Stimulated activated CD8-positive, alpha-beta memory T cell treated with anti-CD3 and anti-CD28 coated beads, Interleukin-15, amount 100 ng/mL, for 24 hours (primary cell): ENCODE results near the gene SNX30.

Experiments used
- DNase-seq: peaks from one replicate; pipeline ENCODE4 v3.0.0-alpha.2; 2020; ENCODE audit warnings: low read depth

SNX30 gene

DNA sequence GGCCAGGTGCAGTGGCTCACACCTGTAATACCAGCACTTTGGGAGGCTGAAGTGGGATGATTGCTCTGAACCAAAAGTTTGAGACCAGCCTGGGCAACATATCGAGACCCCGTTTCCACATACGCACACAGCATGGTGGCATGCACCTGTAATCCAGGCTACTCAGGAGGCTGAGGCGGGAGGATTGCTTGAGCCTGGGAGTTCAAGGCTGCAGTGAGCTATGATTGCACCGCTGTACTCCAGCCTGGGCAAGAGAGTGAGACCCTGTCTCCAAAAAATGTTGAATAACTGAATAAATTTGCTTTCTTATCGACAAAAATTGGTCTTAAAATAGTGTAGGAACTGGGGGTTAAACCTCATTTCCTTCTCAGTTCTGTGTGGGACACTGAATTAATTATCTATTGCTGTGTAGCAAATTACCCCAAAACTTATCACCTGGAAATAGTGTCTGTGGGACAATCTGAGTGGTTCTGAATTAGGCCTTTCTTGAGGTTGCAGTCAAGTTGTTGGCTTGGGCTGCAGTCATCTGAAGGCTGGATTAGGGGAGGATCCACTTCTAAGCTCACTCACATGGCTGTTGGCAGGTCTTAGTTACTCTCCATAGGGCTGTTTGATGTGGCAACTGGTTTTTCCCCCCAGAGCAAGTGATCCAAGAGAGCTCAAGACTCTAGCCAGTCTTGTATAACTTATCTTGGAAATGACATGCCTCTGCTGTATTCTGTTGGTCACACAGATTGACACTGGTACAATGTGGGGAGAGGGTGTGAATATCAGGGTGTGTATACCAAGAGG, 2.0 kb downstream of the SNX30 start:
- no peak for DNase-seq

DNA sequence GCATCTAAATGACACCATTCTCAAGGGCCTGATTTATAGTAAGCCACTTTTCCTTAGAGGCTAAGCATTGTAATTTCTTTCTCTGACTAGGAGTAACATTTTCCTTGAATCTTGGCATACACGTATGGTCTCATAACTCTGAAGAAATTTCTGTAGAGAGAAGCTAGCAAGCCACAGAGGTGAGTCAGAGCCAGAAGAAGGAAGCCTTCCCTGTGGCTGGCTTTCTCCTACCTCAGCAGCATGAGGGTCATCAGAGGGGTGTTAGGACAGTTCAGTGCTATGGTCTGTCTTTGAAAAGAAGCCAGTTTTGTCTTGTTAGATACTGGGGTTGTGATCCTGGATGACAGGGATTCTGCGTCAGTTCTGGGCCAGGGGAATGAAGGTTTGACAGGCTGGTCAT, 3.2 kb downstream of the SNX30 start:
- no peak for DNase-seq

DNA sequence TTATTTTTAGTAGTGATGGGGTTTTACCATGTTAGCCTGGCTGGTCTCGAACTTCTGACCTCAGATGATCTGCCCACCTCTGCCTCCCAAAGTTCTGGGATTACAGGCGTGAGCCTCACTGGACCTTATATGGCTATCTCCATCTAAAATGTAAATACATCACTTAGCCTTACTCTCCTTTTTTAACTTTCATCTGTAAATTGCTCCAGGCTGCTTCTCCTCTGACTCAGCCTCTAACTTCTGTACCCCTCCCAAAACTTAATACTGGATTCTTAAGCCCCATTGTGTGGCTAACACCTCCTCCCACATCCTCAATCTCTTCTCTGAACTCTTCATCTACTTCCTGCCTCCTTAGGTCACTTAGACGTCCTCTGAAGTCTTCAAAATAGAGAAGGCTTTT, 4.0 kb downstream of the SNX30 start:
- no peak for DNase-seq

DNA sequence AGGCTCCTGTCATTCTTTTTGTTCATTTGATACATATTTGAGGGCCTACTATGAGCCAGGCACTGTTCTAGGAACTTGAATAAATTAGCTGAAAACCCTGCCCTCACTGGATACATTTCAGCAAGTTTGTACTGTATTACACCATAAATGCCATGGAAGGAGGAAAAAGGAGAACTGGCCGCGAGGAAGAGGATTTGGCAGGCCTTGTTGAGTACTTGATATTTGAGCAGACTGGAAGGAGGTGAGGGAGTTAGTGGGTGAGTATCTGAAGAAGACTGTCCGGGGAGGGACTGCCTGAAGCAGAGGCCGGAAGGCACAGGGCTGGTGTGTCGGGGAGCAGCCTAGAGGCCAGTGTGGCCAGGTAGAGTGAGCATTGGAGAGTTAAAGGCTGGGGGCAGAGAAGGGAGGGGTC, 4.5 kb downstream of the SNX30 start:
- DNase-seq = no peak

DNA sequence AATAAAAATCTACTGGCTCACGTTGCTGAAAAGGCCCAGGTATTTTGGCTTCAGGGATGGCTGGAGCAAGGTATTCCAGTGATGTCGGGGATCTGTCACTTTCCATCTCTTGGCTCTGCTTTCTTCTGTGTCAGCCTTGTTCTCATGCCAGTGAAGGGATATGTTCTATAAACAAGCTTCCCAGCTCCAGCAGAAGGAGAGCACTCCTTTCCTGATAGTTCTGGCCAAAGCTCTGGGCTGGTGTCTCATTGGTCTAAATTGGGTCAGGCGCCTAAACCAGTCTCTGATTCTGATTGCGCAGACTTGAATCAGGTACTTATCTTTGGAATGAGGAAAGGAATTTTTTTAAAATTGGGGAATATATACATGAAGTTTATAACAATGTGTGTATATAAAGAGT, 5.1 kb downstream of the SNX30 start:
- no peak for DNase-seq

DNA sequence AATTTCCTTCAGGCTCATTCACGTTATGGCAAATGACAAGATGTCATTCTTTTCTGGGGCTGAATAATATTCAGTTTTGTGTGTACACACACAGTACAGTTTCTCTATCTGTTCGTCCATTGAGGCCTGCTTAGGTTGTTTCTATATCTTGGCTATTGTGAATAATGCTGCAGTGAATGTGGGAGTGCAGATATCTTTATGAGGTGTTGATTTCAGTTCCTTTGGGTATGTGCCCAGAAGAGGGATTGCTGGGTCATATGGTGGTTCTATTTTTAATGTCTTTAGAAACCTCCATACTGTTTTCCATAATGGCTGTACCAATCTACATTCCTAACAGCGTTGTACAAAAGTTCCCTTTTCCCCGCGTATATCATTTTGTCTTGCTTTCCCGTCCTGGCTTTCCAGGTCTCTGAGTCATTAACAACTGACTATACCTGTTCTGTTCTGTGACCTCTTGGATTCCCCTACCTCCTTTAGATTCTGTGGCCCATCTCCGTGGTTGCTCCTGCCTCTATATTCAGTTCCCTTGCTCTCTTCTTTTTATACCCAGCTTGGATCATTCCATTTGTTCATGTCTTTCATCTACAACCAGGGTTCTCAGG, 6.8 kb downstream of the SNX30 start:
- no peak for DNase-seq

DNA sequence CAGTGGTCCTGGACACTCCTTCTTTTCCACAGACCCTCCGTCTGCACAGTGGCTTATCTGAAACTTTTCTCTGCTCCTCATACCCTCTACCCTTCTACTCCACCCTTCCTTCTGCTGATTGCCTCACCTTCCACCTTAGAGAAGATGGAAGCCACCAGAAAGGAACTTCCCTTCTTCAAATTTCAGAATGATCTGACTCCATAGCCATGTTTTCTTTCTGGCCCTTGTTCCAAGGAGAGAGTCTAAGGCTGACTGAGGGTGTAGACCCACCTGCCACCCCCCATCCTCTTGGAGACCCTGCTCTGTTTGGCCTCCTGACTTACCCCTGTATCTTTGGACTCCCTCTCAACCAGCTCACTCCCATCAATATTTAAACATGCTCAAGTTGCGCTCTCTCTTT, 7.4 kb downstream of the SNX30 start:
- no peak for DNase-seq

DNA sequence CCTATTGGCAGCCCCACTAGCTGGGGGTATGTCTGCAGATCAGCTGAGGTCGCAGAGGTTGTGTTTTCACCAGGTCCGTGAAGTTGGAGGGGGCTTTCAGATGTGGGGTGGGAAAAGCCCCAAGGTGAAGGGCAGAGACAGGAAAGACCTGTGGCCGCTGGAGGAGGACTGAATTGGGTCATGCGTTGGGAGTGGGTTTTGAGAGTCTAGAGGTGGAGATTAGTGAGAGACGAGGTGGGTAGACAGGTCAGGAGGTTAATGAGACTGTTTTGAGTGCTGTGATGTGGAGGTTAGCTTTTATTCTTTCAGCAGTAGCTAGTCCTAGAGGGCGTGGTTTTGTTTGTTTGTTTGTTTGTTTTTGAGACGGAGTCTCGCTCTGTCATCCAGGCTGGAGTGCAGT, 10.3 kb downstream of the SNX30 start:
- no peak for DNase-seq

DNA sequence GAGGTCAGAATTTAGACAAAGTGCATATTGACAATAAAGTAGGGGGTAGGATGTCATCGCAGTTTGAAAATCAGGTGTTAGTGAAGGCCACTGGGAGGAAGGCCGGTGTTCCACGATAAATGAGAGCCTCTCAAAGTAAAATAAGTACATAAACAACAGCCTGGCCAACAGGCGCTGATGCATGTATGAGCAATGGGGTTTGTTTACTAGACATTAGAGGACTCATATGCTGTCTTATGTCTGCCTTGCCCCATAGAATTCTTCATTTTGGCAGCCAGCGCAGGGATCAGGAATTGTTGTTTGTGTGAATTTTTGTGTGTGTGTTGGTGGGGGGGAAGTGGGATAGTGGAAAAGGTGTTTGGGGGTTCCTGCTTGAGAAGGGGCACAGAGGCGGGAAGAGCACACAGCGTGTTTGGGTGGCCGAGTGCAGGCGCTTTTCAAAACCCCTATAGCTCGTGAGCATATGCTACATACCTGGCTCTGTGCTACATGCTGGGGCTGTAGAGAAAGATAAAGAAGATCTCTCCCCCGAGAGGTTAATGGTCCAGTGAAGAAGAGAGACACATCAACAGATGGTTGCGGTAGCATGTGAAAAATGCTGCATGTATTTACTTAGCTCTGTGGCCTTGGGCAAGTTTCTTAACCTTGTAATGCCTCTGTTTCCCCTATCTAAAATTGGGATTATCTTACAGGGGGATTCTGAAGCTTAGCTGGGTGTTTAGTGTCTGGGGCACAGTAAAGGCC, 11.5 kb downstream of the SNX30 start:
- no peak for DNase-seq

DNA sequence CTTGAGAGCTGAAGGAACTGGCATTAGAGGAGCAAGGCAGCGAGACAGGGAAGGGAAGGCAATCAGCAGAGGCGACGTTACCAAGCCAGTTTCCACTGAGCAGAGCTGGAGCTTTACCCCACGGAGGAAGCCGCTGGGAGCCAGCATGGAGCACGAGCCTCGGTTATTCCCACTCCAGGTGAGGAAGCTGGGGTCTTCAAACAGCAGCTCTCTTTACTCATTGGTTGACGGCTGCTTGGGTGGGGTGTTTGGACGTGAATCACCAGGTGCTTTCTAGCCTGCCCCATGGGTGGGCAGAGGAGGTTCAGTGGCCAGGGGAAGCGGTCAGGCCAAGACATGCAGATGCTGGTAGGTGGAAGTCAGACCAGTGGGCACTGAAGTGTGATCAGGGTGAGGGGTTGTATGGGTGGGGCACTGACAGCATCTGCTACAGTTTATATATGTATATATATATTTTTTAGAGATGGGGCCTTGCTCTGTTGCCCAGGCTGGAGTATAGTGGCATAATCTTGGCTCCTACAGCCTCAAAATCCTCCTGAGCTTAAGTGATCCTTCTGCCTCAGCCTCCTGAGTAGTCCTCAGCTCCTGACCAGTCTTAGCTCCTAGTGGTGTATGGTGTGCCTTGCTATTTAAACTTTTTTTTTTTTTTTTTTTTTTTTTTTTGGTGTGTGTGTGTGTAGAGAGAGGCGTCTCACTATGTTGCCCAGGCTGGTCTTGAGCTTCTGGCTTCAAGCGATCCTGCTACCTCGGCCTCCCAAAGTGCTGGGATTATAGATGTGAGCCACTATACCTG, 12.4 kb downstream of the SNX30 start:
- DNase-seq = no peak

DNA sequence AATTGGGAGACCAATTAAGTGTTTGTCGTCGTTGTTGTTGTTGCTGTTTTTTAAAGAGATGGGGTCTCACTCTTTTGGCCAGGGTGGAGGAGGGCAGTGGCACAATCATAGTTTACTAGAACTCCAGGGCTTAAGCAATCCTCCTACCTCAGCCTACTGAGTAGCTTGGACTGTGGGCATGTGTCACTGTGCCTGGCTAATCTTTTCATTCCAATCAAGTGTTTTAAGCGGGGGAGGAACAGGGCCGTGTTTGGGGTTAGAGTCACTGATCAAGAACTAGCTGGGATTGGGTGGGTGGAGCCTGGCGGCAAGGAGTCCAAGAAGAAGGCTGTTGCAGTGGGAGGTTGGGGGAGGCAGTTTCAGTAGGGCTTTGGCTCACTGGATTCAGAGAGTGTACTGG, 13.8 kb downstream of the SNX30 start:
- no peak for DNase-seq

DNA sequence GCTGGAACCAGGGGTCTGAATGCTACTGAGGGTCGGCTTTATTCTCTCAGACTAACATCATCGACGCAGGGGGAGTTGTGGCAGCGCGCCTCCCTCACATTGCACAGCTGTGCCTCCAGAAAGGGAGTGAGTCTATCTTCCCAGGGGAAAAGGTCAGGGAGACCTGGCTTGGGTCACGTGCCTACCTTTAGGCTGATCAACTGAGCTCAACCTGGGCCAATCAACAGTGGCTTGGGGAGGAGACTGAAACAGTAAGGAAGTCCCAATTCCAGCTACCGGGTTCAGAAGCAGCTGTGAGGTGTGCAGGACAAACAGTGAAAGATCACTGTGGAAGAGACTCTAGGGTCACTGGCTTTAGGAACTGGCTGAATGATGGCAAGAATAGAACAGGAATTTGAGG, 14.3 kb downstream of the SNX30 start:
- no peak for DNase-seq

DNA sequence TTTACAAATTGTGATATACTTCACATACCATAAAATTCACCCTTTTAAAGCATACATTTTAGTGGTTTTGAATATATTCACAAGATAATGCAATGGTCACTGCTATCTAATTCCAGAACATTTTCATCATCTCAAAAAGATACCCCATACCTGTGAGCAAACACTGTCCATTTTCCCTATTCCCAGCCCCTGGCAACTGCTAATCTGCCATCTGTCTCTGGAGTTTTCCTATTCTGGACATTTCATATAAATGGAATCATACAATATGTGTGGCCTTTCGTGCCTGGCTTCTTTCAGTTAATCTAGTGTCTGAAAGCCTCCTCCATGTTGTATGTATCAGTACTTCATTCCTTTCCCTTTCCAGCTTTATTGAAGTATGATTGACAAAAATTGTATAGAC, 14.7 kb downstream of the SNX30 start:
- no peak for DNase-seq

DNA sequence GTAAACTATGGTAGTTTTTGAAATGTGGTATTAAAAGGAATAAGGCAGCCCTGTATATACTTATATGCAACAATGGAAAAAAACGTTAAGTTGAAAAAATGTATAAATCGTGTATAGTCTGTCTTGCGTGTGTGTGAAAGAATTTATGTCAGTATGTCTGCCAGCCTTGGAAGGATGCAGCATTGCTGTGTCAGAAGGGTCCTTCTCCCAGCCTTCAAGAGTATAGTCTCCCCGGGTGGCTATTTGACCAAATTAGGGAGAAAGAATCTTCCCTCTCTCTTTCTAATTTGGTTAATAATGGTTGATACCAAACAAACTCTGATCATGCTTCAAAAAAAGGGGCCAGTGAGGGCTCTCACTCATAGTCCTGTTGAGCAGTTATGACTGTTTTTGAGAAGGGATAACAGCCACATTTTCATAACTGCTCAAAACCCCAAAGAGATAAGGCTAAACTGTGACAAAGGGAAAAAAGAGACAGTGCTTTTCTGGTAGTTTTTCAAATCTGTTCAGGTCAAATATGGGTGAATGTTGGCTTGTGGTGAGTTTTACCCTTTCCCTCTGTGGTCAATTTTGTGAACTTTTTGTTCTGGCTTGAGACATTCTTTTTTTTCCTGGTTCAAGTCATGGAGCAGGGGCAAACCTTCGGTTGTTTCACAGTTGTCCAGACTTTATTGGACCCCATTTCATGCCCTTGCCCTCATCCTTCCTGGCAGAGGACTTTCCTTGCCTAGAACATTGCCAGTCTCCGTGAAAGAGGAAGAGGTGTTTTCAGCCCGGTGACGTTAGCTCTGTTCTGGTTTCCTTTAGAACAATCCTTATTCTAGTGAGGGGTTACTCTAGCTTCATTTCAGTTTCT, 21.0 kb downstream of the SNX30 start:
- DNase-seq = no peak

DNA sequence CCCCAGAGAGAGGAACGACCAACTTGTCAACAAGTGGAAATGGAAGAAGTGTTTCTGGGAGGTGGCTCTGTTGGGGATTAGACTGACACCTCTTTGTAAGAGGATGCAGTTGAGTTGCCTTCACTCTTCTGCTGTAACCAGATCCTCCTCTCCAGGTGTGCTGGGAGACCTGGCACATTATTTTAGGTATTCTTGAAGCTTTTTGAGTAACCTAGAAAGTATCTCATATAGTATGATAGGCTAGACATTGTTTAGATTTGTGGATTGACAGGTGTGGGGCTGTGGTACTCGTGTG, 21.6 kb downstream of the SNX30 start:
- DNase-seq = no peak

DNA sequence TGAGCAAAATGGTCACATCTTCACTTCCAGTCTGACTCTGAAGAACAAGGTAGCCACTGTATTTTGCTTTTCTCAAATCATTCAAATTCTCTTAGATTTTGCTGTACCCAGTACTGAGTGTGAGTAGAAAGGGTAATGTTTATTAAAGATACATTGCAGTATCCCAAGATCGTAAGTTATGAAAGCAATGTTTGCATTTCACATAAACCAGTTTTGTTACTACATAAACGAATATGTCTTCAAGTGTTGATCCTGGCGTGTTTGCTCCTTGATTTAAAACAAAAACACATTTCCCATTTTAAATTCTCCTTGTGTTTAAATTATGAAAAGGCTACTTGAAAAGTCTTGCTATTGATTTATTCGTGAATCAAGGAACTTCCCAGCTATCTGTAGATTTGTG, 22.0 kb downstream of the SNX30 start:
- no peak for DNase-seq

DNA sequence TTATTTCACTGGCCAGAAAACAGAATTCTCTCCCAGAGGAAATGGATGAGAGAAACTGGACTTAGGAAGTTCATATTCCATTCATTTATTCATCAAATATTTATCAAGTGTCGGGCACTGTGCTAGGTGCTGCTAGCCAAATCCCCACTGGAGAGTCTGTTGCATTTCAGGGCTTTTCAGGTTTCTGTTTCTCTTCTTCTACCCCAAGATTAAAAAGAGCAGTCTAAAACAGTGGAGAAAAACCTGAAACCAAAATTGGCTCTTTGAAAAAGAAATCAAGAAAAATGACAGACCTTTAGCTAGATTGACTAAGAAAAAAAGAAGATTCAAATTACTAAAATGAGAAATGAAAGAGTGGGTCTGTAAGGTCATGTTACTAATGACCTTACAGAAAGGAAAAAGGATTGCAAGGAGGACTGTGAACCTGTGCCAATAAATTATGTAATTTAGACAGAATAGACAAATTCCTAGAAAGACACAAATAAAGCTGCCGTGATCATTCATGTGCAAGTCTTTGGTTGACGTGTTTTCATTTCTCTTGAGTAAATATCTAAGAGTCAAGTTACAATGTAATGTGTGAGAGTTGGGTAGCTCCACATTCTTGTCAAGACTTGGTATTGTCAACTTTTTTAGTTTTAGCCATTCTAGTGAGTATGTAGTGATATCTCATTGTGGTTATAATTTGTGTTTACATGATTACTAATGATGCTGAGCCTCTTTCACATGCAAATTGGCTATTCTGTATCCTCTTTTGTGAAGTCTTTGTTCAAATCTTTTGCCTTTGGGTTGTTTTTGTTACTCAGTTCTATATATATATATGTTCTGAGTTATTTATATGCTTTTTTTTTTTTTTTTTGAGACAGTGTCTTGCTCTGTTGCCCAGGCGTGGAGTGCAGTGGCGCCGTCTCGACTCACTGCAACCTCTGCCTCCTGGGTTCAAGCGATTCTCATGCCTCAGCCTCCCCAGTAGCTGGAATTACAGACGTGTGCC, 23.7 kb downstream of the SNX30 start:
- DNase-seq = no peak

DNA sequence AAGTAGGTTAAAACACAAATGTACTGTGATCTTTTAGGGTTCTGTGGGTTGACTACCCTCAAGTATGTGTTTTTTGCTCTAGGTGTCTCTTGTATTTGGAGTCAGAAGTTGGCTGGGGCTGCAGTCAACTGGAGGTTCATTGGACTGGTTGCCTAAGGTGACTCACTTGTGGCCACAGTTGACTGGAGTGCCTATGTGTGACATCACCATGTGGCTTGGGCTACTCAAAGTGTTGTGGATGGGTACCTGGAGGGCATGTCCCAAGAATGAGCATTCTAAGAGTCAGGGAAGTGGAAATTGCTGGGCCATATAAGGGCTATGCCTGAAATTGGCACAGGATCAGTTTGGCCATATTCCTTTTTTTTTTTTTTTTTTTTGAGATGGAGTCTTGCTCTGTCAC, 27.4 kb downstream of the SNX30 start:
- DNase-seq = no peak

DNA sequence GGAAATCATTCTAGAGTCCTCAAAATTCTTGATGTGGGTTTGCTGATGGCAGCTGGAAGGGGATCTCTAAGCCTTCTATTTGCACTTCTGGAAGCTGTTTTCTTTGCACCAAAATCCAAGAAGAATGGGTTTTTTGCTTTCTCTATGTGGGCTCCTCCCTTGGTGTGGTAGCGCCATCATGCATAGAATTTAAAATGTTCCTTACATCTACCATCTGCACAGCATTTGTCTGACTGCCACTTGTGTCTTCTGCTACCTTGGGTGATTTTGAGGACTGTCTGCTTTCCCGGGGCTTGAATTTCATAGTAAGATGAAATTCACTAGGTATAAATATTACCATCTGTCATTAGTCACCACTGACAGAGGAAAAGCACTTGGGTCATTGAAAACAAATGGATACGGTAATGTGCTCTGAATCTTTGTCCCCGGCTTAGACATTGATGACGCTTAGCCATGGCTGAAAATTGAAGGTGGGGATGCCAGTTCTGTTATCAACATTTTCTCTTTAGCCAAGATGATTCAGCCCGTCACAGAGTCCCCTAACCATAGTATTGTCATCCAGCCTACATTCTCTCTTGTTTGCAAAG, 30.0 kb downstream of the SNX30 start:
- no peak for DNase-seq

DNA sequence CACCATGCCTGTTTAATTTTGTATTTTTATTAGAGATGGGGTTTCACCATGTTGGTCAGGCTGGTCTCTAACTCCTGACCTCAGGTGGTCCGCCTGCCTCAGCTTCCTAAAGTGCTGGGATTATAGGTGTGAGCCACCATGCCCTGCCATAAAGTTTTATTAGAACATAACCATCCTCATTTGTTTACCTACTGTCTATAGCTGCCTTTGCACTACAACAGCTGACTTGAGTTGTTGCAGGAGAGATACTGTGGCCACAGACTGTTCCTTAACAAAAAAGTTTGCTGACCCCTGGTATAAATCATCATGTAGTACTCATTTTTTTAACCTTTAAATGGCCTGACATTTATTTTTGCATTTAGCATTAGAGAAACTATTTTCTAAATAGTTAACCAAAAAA, 31.7 kb downstream of the SNX30 start:
- no peak for DNase-seq
